DMS153 treated with DMSO at 0.1 percent for 48 hours (cell line): ENCODE measurements around the gene FKBP8.

Experiments used
- DNase-seq: peaks from one replicate; lab custom pipeline; 2025; ENCODE audit not compliant: unreplicated experiment; lab: John Stamatoyannopoulos, UW

Gene FKBP8

GRCh38 chr19:18522124-18522861 is 21.1 kb downstream of the FKBP8 start:
- peak; percentile 98 for DNase-seq

GRCh38 chr19:18521692-18522123 is 21.7 kb downstream of the FKBP8 start, which contains the start of gene ELL:
Gene ELL, minus strand, starts transcription at chr19:18522070. Its CDS starts 15 bp downstream, at chr19:18522055.
- no peak for DNase-seq

GRCh38 chr19:18520848-18521691 is 22.3 kb downstream of the FKBP8 start:
- no peak for DNase-seq

- peak; percentile 39 for DNase-seq
Measured at GRCh38 chr19:18519962-18520847, 23.2 kb downstream of the FKBP8 start.

DNA sequence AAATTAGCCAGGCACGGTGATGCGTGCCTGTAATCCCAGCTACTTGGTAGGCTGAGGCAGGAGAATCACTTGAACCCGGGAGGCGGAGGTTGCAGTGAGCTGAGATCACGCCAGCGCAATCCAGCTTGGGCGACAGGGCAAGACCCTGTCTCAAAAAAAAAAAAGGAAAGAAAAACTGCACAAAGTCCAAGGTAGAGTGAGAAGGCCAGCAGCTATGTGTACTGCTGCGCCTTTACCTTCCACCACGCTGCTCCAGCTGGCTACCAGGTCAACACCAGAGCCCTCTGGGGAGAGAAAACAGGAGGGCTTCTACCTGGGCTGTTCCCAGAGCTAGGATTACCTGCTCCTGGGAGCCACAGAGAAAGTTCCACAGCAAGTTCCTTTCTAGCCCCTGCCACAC is 24.7 kb downstream of the FKBP8 start:
- no peak for DNase-seq

GRCh38 chr19:18517606-18518005 is 25.8 kb downstream of the FKBP8 start:
- no peak for DNase-seq

DNA sequence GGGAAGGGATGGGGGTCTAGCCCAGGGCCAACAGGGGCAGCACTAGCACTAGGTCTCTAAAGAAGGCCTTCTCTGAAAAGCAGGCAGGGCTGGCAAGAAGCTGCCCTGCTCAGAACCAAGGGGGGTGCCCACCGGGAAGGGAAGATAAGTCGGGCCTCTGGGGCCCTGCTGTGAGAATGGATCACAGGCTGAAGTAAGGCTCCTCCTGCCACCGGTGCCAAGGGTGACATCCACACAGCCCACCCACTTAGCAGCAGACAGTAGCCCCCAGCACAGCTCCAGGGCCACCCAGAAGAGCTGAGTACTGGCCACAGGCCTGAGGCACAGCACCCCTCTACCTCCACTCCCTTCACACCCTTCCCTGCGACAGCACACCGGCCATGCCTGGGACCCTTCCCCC is 27.4 kb downstream of the FKBP8 start:
- DNase-seq: no peak

DNA sequence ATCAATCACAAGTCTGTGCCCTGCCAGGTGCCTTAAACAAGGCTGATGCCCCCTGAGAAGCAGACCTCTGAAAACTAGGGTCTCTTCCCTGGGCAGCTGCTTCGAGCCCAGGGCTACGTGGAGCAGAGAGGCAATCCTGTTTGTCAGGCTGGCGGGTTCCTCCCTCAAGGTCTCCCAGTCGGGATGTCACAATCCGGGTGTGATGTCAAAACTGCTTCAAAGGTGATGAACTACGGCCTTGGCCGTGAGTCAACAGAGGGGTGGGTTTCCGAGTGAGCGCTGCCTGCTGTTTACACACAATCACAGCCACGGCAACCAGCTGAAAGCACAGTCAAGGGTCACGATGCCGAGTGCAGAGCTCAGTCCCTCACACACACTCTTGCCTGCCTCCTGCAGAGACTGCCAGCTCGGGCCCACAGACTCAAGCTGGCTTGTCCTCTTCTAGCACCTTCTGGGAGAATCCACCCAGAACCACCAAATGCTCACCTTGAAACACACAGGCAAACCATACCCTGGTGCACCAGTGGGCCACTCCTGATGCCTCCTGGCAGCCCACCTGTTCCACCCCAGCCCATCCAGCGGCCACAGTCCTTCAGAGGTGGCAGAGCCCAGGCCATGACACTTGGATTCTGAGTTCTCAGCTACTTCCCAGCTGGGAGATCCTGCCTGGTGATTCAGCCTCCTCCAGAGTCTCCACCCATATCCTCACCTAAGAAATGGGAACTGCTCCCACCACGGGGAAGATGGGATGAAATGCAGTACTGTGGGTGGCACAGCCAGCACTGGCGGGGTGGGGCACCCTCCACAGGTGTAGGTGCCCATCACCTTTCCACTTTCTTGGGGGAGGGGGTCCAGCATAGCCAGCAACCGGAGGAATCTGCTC is 28.3 kb downstream of the FKBP8 start:
- peak; percentile 25 for DNase-seq

DNA sequence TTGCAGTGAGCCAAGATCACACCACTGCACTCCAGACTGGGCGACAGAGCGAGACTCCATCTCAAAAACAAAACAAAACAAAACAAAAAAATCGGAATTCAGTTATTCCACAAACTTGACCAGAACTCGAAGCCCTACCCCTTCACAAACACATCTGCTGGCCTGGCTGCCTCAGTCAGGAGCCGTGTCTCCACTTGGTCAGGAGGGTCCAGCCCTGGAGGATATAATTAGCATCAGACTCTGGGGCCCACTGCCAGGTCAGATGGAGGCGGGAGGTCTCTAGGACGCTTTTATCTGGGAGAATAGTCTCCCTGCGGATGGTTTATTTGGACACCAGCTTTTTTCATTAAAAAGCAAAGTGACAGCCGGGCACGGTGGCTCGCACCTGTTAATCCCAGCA is 29.5 kb downstream of the FKBP8 start:
- DNase-seq: no peak

DNA sequence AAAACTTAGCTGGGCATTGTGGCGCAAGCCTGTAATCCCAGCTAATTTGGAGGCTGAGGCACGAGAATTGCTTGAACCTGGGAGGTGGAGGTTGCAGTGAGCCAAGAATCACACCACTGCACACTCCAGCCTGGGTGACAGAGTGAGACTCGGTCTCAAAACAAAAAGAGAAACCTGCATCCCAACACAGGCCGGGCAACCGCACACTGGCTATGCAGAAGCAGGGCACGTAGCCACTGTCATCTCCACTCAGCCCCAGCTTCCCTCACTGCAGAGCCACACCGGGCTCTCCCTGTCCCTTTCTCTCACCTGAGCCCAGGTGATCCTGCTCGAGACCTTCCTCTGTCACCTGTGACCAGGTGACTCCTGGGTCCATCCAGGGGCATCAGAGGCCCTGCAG is 33.2 kb downstream of the FKBP8 start:
- DNase-seq: no peak

GRCh38 chr19:18508585-18508984 is 34.8 kb downstream of the FKBP8 start:
- DNase-seq: no peak

- DNase-seq: no peak
Measured at GRCh38 chr19:18507727-18508440, 35.5 kb downstream of the FKBP8 start.

- no peak for DNase-seq
Measured at GRCh38 chr19:18507021-18507726, 36.2 kb downstream of the FKBP8 start.

GRCh38 chr19:18506101-18506930 is 37.1 kb downstream of the FKBP8 start:
- no peak for DNase-seq

GRCh38 chr19:18504886-18505610 is 38.3 kb downstream of the FKBP8 start:
- DNase-seq: peak; percentile 8

GRCh38 chr19:18503971-18504885 is 39.1 kb downstream of the FKBP8 start:
- DNase-seq: no peak
